H1 (cell line): ENCODE measurements around the gene DAAM1. TPM values are rescaled to one million over a fixed set of nuclear protein-coding genes. Genes with fewer than 3 reads are reported as not detected.

Experiments
- CTCF ChIA-PET: fragments of 300-600 bp; sonication (Branson Sonifier 250); formaldehyde crosslinking; loops from one replicate; lab custom pipeline; 2021; ENCODE audit not compliant: partially characterized antibody; lab: Charles Lee
- POLR2A ChIA-PET: fragments of 300-600 bp; sonication (Branson Sonifier 250); formaldehyde crosslinking; loops from one replicate; lab custom pipeline; 2021; ENCODE audit warnings: inconsistent platforms; ENCODE audit not compliant: partially characterized antibody; lab: Charles Lee
- DNase-seq, 2 experiments: peaks; one replicate each; pipeline versions ENCODE4 v3.0.0 to v3.0.0-alpha.2; 2010 to 2022; ENCODE audit warnings: low spot score in 2 of 2, low read depth in 1 of 2, mixed read lengths in 1 of 2
- FAIRE-seq: peaks from 2 replicates; lab custom pipeline; 2011; peaks lifted over from hg19 to GRCh38; lab: Jason Lieb, UNC
- H2AFZ ChIP-seq: 2 replicates; pipeline ENCODE4 v1.8.1; 2012; ENCODE audit warnings: low read length, inconsistent platforms
- H2AK5ac ChIP-seq: 2 replicates; pipeline ENCODE4 v1.6.1; 2013; ENCODE audit warnings: low read depth, low read length
- H2BK120ac ChIP-seq: replicated peaks from 2 replicates; pipeline ENCODE3; 2013; ENCODE audit warnings: low read depth, low read length, inconsistent platforms
- H2BK12ac ChIP-seq: 2 replicates; pipeline ENCODE4 v1.6.1; 2013; ENCODE audit warnings: low read depth, low read length
- H2BK15ac ChIP-seq: 2 replicates; pipeline ENCODE4 v1.6.1; 2013; ENCODE audit warnings: low read length
- H2BK20ac ChIP-seq: 2 replicates; pipeline ENCODE4 v1.6.1; 2013; ENCODE audit warnings: low read length
- H2BK5ac ChIP-seq: 2 replicates; pipeline ENCODE4 v1.6.1; 2013; ENCODE audit warnings: low read depth, low read length
- H3K14ac ChIP-seq: 2 replicates; pipeline ENCODE4 v1.6.1; 2013; ENCODE audit warnings: inconsistent platforms; ENCODE audit not compliant: insufficient read length
- H3K18ac ChIP-seq: 2 replicates; pipeline ENCODE4 v1.6.1; 2013; ENCODE audit warnings: low read length; ENCODE audit errors: extremely low read depth
- H3K23ac ChIP-seq: 2 replicates; pipeline ENCODE4 v1.6.1; 2013; ENCODE audit warnings: inconsistent platforms; ENCODE audit not compliant: insufficient read length
- H3K23me2 ChIP-seq: 2 replicates; pipeline ENCODE4 v1.6.1; 2013; ENCODE audit warnings: low read depth, low read length
- H3K27ac ChIP-seq: 2 replicates; pipeline ENCODE4 v1.6.1; 2011; ENCODE audit warnings: low read depth, low read length, inconsistent platforms
- H3K27me3 ChIP-seq, 4 experiments: replicated peaks in 1 of 4; 1 replicate in 1 of 4; 2 replicates in 3 of 4; pipeline versions ENCODE4 v1.6.1 to v1.8.1; 2011 to 2013; ENCODE audit warnings: low read length in 3 of 4, mild to moderate bottlenecking in 3 of 4, inconsistent platforms in 2 of 4, mixed read lengths in 2 of 4, moderate library complexity in 1 of 4; ENCODE audit not compliant: control insufficient read depth in 3 of 4, insufficient read depth in 3 of 4; ENCODE audit errors: extremely low read depth in 1 of 4
- H3K36me3 ChIP-seq, 4 experiments: 2 replicates each; pipeline versions ENCODE4 v1.6.1 to v1.8.1; 2011 to 2013; ENCODE audit warnings: mild to moderate bottlenecking in 4 of 4, low read length in 3 of 4, moderate library complexity in 2 of 4, control low read depth in 1 of 4, inconsistent platforms in 1 of 4; ENCODE audit not compliant: insufficient read depth in 4 of 4, control insufficient read depth in 2 of 4
- H3K4ac ChIP-seq: replicated peaks from 2 replicates; pipeline ENCODE3; 2013; ENCODE audit warnings: low read length, low read depth, mixed read lengths, inconsistent platforms; ENCODE audit not compliant: insufficient read length
- H3K4me1 ChIP-seq, 4 experiments: replicated peaks in 1 of 4; 1 replicate in 1 of 4; 2 replicates in 3 of 4; pipeline versions ENCODE4 v1.6.1 to v1.8.1; 2011 to 2013; ENCODE audit warnings: low read length in 3 of 4, inconsistent platforms in 2 of 4, mixed read lengths in 1 of 4; ENCODE audit not compliant: insufficient read depth in 4 of 4, control insufficient read depth in 3 of 4
- H3K4me2 ChIP-seq, 2 experiments: 2 replicates each; pipeline versions ENCODE4 v1.6.1 to v1.8.1; 2011 to 2013; ENCODE audit warnings: low read depth in 2 of 2, low read length in 2 of 2, control low read depth in 1 of 2, inconsistent platforms in 1 of 2, mild to moderate bottlenecking in 1 of 2; ENCODE audit not compliant: insufficient read depth in 1 of 2
- H3K4me3 ChIP-seq, 4 experiments: fragments of 200-600, 300-600 bp in 1 of 4; sonication (generic), shearing (Covaris generic), sonication (Bioruptor Twin) in 1 of 4; 2 replicates each; pipeline versions ENCODE4 v1.5.1 to v1.8.1; 2011 to 2016; ENCODE audit warnings: low read length in 4 of 4, low read depth in 3 of 4, control low read depth in 2 of 4, inconsistent platforms in 2 of 4, mild to moderate bottlenecking in 2 of 4, mixed read lengths in 1 of 4, moderate library complexity in 1 of 4; ENCODE audit not compliant: insufficient read depth in 2 of 4; ENCODE audit errors: extremely low read depth in 1 of 4
- H3K56ac ChIP-seq: replicated peaks from 2 replicates; pipeline ENCODE3; 2013; ENCODE audit warnings: low read depth, mild to moderate bottlenecking, mixed read lengths, low read length, inconsistent platforms; ENCODE audit not compliant: insufficient read length
- H3K79me1 ChIP-seq: 2 replicates; pipeline ENCODE4 v1.6.1; 2013; ENCODE audit warnings: low read depth, low read length, control low read depth
- H3K79me2 ChIP-seq, 2 experiments: 2 replicates each; pipeline versions ENCODE4 v1.6.1 to v1.8.1; 2012 to 2013; ENCODE audit warnings: low read length in 2 of 2, mild to moderate bottlenecking in 2 of 2, inconsistent platforms in 1 of 2; ENCODE audit not compliant: insufficient read depth in 2 of 2, control insufficient read depth in 1 of 2
- H3K9ac ChIP-seq, 4 experiments: replicated peaks in 1 of 4; 1 replicate in 1 of 4; 2 replicates in 3 of 4; pipeline versions ENCODE4 v1.6.1 to v1.8.1; 2011 to 2013; ENCODE audit warnings: low read depth in 3 of 4, low read length in 3 of 4, control low read depth in 2 of 4, mild to moderate bottlenecking in 2 of 4, moderate library complexity in 2 of 4, inconsistent platforms in 1 of 4; ENCODE audit errors: extremely low read depth in 1 of 4
- H3K9me3 ChIP-seq, 2 experiments: 2 replicates each; pipeline versions ENCODE4 v1.6.1 to v1.8.1; 2012 to 2013; ENCODE audit warnings: mild to moderate bottlenecking in 2 of 2, moderate library complexity in 2 of 2, control low read depth in 1 of 2, inconsistent platforms in 1 of 2, low read depth in 1 of 2, low read length in 1 of 2, mixed read lengths in 1 of 2; ENCODE audit not compliant: insufficient read depth in 2 of 2
- H4K20me1 ChIP-seq, 2 experiments: replicated peaks in 1 of 2; 2 replicates each; pipeline versions ENCODE3 to v1.8.1; 2011 to 2013; ENCODE audit warnings: inconsistent platforms in 2 of 2, low read length in 2 of 2, mild to moderate bottlenecking in 1 of 2; ENCODE audit not compliant: insufficient read depth in 2 of 2, control insufficient read depth in 1 of 2
- H4K5ac ChIP-seq: 2 replicates; pipeline ENCODE4 v1.6.1; 2013; ENCODE audit warnings: low read length, low read depth, mixed read lengths, inconsistent platforms; ENCODE audit not compliant: insufficient read length
- H4K8ac ChIP-seq: 2 replicates; pipeline ENCODE4 v1.8.0; 2013; ENCODE audit warnings: mild to moderate bottlenecking, moderate library complexity, low read length, inconsistent platforms; ENCODE audit not compliant: insufficient read depth; ENCODE audit errors: extremely low read depth
- H4K91ac ChIP-seq: replicated peaks from 2 replicates; pipeline ENCODE3; 2013; ENCODE audit warnings: low read length, mixed read lengths, inconsistent platforms; ENCODE audit not compliant: insufficient read length
- CREB1 ChIP-seq: IDR thresholded peaks from 2 replicates; pipeline ENCODE4 v1.6.1; 2012; ENCODE audit warnings: inconsistent platforms
- TAF1 ChIP-seq: IDR thresholded peaks from 2 replicates; pipeline ENCODE4 v1.6.1; 2011; ENCODE audit warnings: mild to moderate bottlenecking, low read depth, low read length
- WGBS, 2 experiments: shearing (Covaris generic) in 1 of 2; methylation state at CpG; one replicate each; pipeline versions ENCODE4 v1.1.6 to v1.1.7; 2013 to 2015; ENCODE audit warnings: low lambda C conversion rate in 2 of 2, mixed read lengths in 2 of 2, inconsistent platforms in 1 of 2, low coverage in 1 of 2, missing lambda C conversion rate in 1 of 2; ENCODE audit not compliant: insufficient replicate concordance in 2 of 2, insufficient coverage in 1 of 2, insufficient read length in 1 of 2; ENCODE audit errors: extremely low coverage in 1 of 2, missing lambda C conversion rate in 1 of 2; 5-methylcytosine and 5-hydroxymethylcytosine counted together
- polyA plus RNA-seq, 7 experiments: library from polyadenylated mRNA; depleted of rRNA in 3 of 7; stranded (reverse) in 5 of 7; unstranded in 2 of 7; fragments of >200 nt in 5 of 7; fragments of 200-250 nt in 2 of 7; gene quantifications; 1 replicate in 5 of 7; 2 replicates in 1 of 7; 4 replicates in 1 of 7; pipeline versions ENCODE4 v1.2.1 to v1.2.3, GENCODE V29; 2011 to 2013; ENCODE audit warnings: missing spikeins in 2 of 7, mixed read lengths in 2 of 7
- total RNA-seq: library from RNA; stranded (reverse); fragmentation: NEBNext Ultra II Directional; extraction: Animal tissue kit (Norgen Biotek cat#: 25700); gene quantifications from 2 replicates; pipeline ENCODE4 v1.2.1, GENCODE V29; 2021
- TF ChIP-seq, protein P1 (sequence below): IDR thresholded peaks from 2 replicates; pipeline ENCODE4 v1.6.1; 2011; ENCODE audit warnings: low read depth, mild to moderate bottlenecking, low read length; ENCODE audit not compliant: insufficient read depth

The DAAM1 gene
- total and polyA plus RNA-seq, 2 of the 8 experiments (the other 6 are each of a cell fraction or from before 2014, with no cell fraction given) = 5.0 to 44.9 TPM

DNA sequence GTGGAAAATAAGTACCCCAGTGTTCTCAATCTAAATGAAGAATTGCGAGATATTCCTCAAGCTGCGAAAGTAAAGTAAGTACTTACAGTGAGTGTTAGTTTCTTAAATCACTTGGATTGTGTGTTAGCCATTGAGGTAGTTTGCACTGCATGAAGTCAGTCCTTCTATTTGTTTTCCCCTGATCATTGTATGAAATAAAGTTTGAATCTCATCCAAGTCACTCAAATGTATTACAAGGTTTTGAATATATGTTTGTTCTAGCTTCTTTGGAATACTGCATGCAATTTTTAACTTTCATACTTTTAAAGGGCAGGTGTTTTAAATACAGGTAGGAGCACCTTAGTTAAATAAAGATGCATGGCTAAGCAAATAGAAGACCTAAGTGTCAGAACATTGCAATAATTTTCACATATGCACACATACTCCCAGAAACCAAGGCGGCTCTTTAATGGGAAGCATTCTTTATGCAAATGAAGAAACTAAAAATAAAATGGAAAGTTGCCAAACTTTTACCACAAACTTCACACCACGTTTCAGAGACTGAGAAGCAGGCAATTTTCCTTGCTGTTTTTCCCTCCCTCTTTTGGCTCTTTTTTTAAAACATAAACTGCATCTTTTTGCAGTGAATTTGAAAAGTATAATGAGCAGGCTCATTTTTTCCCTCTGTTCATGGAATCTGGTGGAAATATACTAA lies 171.1 kb downstream of the DAAM1 start:
- POLR2A ChIA-PET = no interaction called here
- H3K27ac ChIP-seq = no peak overlapping the region
- H3K4ac ChIP-seq = no peak overlapping the region
- H2BK5ac ChIP-seq = no peak overlapping the region
- no peaks in the 10 kb centered on the region for H4K20me1 ChIP-seq
- no peak for TF ChIP-seq CREB1
- TF ChIP-seq, protein P1, sequence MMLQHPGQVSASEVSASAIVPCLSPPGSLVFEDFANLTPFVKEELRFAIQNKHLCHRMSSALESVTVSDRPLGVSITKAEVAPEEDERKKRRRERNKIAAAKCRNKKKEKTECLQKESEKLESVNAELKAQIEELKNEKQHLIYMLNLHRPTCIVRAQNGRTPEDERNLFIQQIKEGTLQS = no peak
- TF ChIP-seq TAF1 = no peak
- TF ChIP-seq, all 59 proteins: peak for 0
- Histone ChIP-seq H3K9me3 (no peaks in the 10 kb centered on the region), H2AFZ (no peak overlapping the region), H3K79me2 (no peaks in the 10 kb centered on the region), H3K4me3 (no peak overlapping the region), H2BK12ac (no peak overlapping the region), H2BK20ac (no peak overlapping the region), H3K36me3 (peaks cover 0 to 3% (median 0%) of the 10 kb centered on the region in 4 experiments; a peak in 1 of 8 replicates), H4K5ac (no peak overlapping the region), H3K9ac (no peak overlapping the region), H3K27me3 (no peaks in the 10 kb centered on the region), H2BK120ac (no peak overlapping the region), H3K23ac (no peak overlapping the region), H3K23me2 (no peaks in the 10 kb centered on the region), H2BK15ac (no peak overlapping the region), H2AK5ac (no peak overlapping the region), H3K18ac (no peak overlapping the region), H3K4me1 (peaks cover 0 to 4% (median 2%) of the 10 kb centered on the region in 4 experiments; a peak in 3 of 7 replicates), H3K14ac (no peak overlapping the region), H4K91ac (no peak overlapping the region), H3K4me2 (no peak overlapping the region), H3K79me1 (no peaks in the 10 kb centered on the region), H4K8ac (no peak overlapping the region), H3K56ac (no peak overlapping the region)
- 89% methylated on average over 4 of the region's 4 CpGs; no CpG with 5 or more reads in 1 of the 2 experiments for WGBS, 2 experiments
- CTCF ChIA-PET = interaction anchor here (1.5 kb wide), 1 partner anchor 38 kb away, joined by 4 read pairs; no protein-coding TSS in a partner anchor
- DNase-seq = no peak
- no peak for FAIRE-seq
